ENCODE measurements around the gene GPHN.

GPHN gene

GRCh38 chr14:66979101-66979974 lies 471.4 kb downstream of the GPHN start:
- H3K4me3 ChIP-seq (ENCODE audit: low read depth, low read length): no peak overlapping the region
- no peaks in the 10 kb centered on the region for H3K9me3 ChIP-seq (ENCODE audit: control insufficient read depth, insufficient read depth, low read length)
- no peaks in the 10 kb centered on the region for H3K27me3 ChIP-seq (ENCODE audit: control insufficient read depth, insufficient read depth, low read length)
- no peak overlapping the region for H3K9ac ChIP-seq (ENCODE audit: low read depth, low read length)
- no peaks in the 10 kb centered on the region for H3K4me1 ChIP-seq (ENCODE audit: control insufficient read depth, insufficient read depth, low read length)
- H3K36me3 ChIP-seq (ENCODE audit: control insufficient read depth, insufficient read depth, low read length): no peaks in the 10 kb centered on the region

GRCh38 chr14:66982247-66982646 lies 474.3 kb downstream of the GPHN start:
- H3K9ac ChIP-seq (ENCODE audit: low read depth, low read length): no peak overlapping the region
- H3K4me1 ChIP-seq (ENCODE audit: control insufficient read depth, insufficient read depth, low read length): no peaks in the 10 kb centered on the region
- no peaks in the 10 kb centered on the region for H3K36me3 ChIP-seq (ENCODE audit: control insufficient read depth, insufficient read depth, low read length)
- H3K4me3 ChIP-seq (ENCODE audit: low read depth, low read length): no peak overlapping the region
- no peaks in the 10 kb centered on the region for H3K27me3 ChIP-seq (ENCODE audit: control insufficient read depth, insufficient read depth, low read length)
- H3K9me3 ChIP-seq (ENCODE audit: control insufficient read depth, insufficient read depth, low read length): no peaks in the 10 kb centered on the region

GRCh38 chr14:66992776-66993175 lies 484.8 kb downstream of the GPHN start:
- Histone ChIP-seq H3K4me3 (ENCODE audit: low read depth, low read length) (no peak overlapping the region), H3K36me3 (ENCODE audit: control insufficient read depth, insufficient read depth, low read length) (no peaks in the 10 kb centered on the region), H3K9me3 (ENCODE audit: control insufficient read depth, insufficient read depth, low read length) (no peaks in the 10 kb centered on the region), H3K27me3 (ENCODE audit: control insufficient read depth, insufficient read depth, low read length) (no peaks in the 10 kb centered on the region), H3K9ac (ENCODE audit: low read depth, low read length) (no peak overlapping the region), H3K4me1 (ENCODE audit: control insufficient read depth, insufficient read depth, low read length) (no peaks in the 10 kb centered on the region)

- Histone ChIP-seq H3K36me3 (ENCODE audit: control insufficient read depth, insufficient read depth, low read length) (no peaks in the 10 kb centered on the region), H3K4me3 (ENCODE audit: low read depth, low read length) (no peak overlapping the region), H3K27me3 (ENCODE audit: control insufficient read depth, insufficient read depth, low read length) (no peaks in the 10 kb centered on the region), H3K9ac (ENCODE audit: low read depth, low read length) (no peak overlapping the region), H3K4me1 (ENCODE audit: control insufficient read depth, insufficient read depth, low read length) (no peaks in the 10 kb centered on the region), H3K9me3 (ENCODE audit: control insufficient read depth, insufficient read depth, low read length) (no peaks in the 10 kb centered on the region)
Measured at GRCh38 chr14:66993512-66993911, 485.6 kb downstream of the GPHN start.

GRCh38 chr14:66998013-66998412 lies 490.1 kb downstream of the GPHN start:
- Histone ChIP-seq H3K27me3 (ENCODE audit: control insufficient read depth, insufficient read depth, low read length) (no peaks in the 10 kb centered on the region), H3K9ac (ENCODE audit: low read depth, low read length) (no peak overlapping the region), H3K4me1 (ENCODE audit: control insufficient read depth, insufficient read depth, low read length) (no peaks in the 10 kb centered on the region), H3K4me3 (ENCODE audit: low read depth, low read length) (no peak overlapping the region), H3K9me3 (ENCODE audit: control insufficient read depth, insufficient read depth, low read length) (no peaks in the 10 kb centered on the region), H3K36me3 (ENCODE audit: control insufficient read depth, insufficient read depth, low read length) (no peaks in the 10 kb centered on the region)

GRCh38 chr14:66999978-67000377 lies 492.0 kb downstream of the GPHN start:
- no peak overlapping the region for H3K4me3 ChIP-seq (ENCODE audit: low read depth, low read length)
- H3K4me1 ChIP-seq (ENCODE audit: control insufficient read depth, insufficient read depth, low read length): no peaks in the 10 kb centered on the region
- H3K36me3 ChIP-seq (ENCODE audit: control insufficient read depth, insufficient read depth, low read length): no peaks in the 10 kb centered on the region
- H3K9ac ChIP-seq (ENCODE audit: low read depth, low read length): no peak overlapping the region
- no peaks in the 10 kb centered on the region for H3K9me3 ChIP-seq (ENCODE audit: control insufficient read depth, insufficient read depth, low read length)
- no peaks in the 10 kb centered on the region for H3K27me3 ChIP-seq (ENCODE audit: control insufficient read depth, insufficient read depth, low read length)

GRCh38 chr14:67002994-67003753 lies 495.2 kb downstream of the GPHN start:
- no peaks in the 10 kb centered on the region for H3K9me3 ChIP-seq (ENCODE audit: control insufficient read depth, insufficient read depth, low read length)
- H3K36me3 ChIP-seq (ENCODE audit: control insufficient read depth, insufficient read depth, low read length): no peaks in the 10 kb centered on the region
- H3K9ac ChIP-seq (ENCODE audit: low read depth, low read length): no peak overlapping the region
- no peak overlapping the region for H3K4me3 ChIP-seq (ENCODE audit: low read depth, low read length)
- no peaks in the 10 kb centered on the region for H3K27me3 ChIP-seq (ENCODE audit: control insufficient read depth, insufficient read depth, low read length)
- H3K4me1 ChIP-seq (ENCODE audit: control insufficient read depth, insufficient read depth, low read length): no peaks in the 10 kb centered on the region

- H3K9ac ChIP-seq (ENCODE audit: low read depth, low read length): no peak overlapping the region
- H3K27me3 ChIP-seq (ENCODE audit: control insufficient read depth, insufficient read depth, low read length): no peaks in the 10 kb centered on the region
- H3K4me3 ChIP-seq (ENCODE audit: low read depth, low read length): no peak overlapping the region
- H3K4me1 ChIP-seq (ENCODE audit: control insufficient read depth, insufficient read depth, low read length): no peaks in the 10 kb centered on the region
- H3K9me3 ChIP-seq (ENCODE audit: control insufficient read depth, insufficient read depth, low read length): no peaks in the 10 kb centered on the region
- no peaks in the 10 kb centered on the region for H3K36me3 ChIP-seq (ENCODE audit: control insufficient read depth, insufficient read depth, low read length)
Measured at GRCh38 chr14:67004521-67004920, 496.6 kb downstream of the GPHN start.

GRCh38 chr14:67010602-67011001 lies 502.7 kb downstream of the GPHN start:
- no peak overlapping the region for H3K9ac ChIP-seq (ENCODE audit: low read depth, low read length)
- no peaks in the 10 kb centered on the region for H3K4me1 ChIP-seq (ENCODE audit: control insufficient read depth, insufficient read depth, low read length)
- H3K36me3 ChIP-seq (ENCODE audit: control insufficient read depth, insufficient read depth, low read length): no peaks in the 10 kb centered on the region

GRCh38 chr14:67016856-67017255 lies 508.9 kb downstream of the GPHN start:
- H3K4me1 ChIP-seq (ENCODE audit: control insufficient read depth, insufficient read depth, low read length): no peaks in the 10 kb centered on the region
- no peaks in the 10 kb centered on the region for H3K9me3 ChIP-seq (ENCODE audit: control insufficient read depth, insufficient read depth, low read length)
- no peaks in the 10 kb centered on the region for H3K27me3 ChIP-seq (ENCODE audit: control insufficient read depth, insufficient read depth, low read length)
- H3K36me3 ChIP-seq (ENCODE audit: control insufficient read depth, insufficient read depth, low read length): no peaks in the 10 kb centered on the region
- H3K9ac ChIP-seq (ENCODE audit: low read depth, low read length): no peak overlapping the region
- no peak overlapping the region for H3K4me3 ChIP-seq (ENCODE audit: low read depth, low read length)

More at GRCh38 chr14:67010602-67011001, 502.7 kb downstream of the GPHN start:
- Histone ChIP-seq H3K27me3 (ENCODE audit: control insufficient read depth, insufficient read depth, low read length) (no peaks in the 10 kb centered on the region), H3K9me3 (ENCODE audit: control insufficient read depth, insufficient read depth, low read length) (no peaks in the 10 kb centered on the region), H3K4me3 (ENCODE audit: low read depth, low read length) (no peak overlapping the region)

- H3K4me1 ChIP-seq (ENCODE audit: control insufficient read depth, insufficient read depth, low read length): no peaks in the 10 kb centered on the region
- H3K4me3 ChIP-seq (ENCODE audit: low read depth, low read length): no peak overlapping the region
- no peaks in the 10 kb centered on the region for H3K36me3 ChIP-seq (ENCODE audit: control insufficient read depth, insufficient read depth, low read length)
- no peak overlapping the region for H3K9ac ChIP-seq (ENCODE audit: low read depth, low read length)
- no peaks in the 10 kb centered on the region for H3K27me3 ChIP-seq (ENCODE audit: control insufficient read depth, insufficient read depth, low read length)
- no peaks in the 10 kb centered on the region for H3K9me3 ChIP-seq (ENCODE audit: control insufficient read depth, insufficient read depth, low read length)
Measured at GRCh38 chr14:67018720-67019119, 510.8 kb downstream of the GPHN start.

GRCh38 chr14:67019796-67020195 lies 511.8 kb downstream of the GPHN start:
- Histone ChIP-seq H3K9ac (ENCODE audit: low read depth, low read length) (no peak overlapping the region), H3K36me3 (ENCODE audit: control insufficient read depth, insufficient read depth, low read length) (no peaks in the 10 kb centered on the region), H3K4me1 (ENCODE audit: control insufficient read depth, insufficient read depth, low read length) (no peaks in the 10 kb centered on the region), H3K27me3 (ENCODE audit: control insufficient read depth, insufficient read depth, low read length) (no peaks in the 10 kb centered on the region), H3K4me3 (ENCODE audit: low read depth, low read length) (no peak overlapping the region), H3K9me3 (ENCODE audit: control insufficient read depth, insufficient read depth, low read length) (no peaks in the 10 kb centered on the region)
